Measurements from ENCODE around the gene MPHOSPH6.
"Not testable (repeated sequence)": the region's sequence is repeated elsewhere in the genome, so short reads cannot be mapped to it uniquely, and the experiment has no call there.

MPHOSPH6 gene

GRCh38 chr16:82113741-82114140, 56.3 kb downstream of the MPHOSPH6 start:
- no peak for DNase-seq

GRCh38 chr16:82111944-82112343, 58.1 kb downstream of the MPHOSPH6 start:
- DNase-seq = no peak

GRCh38 chr16:82109266-82109665, 60.8 kb downstream of the MPHOSPH6 start:
- not testable (repeated sequence) for DNase-seq

- DNase-seq = no peak
Observed at GRCh38 chr16:82108774-82109173, 61.2 kb downstream of the MPHOSPH6 start.

GRCh38 chr16:82108100-82108499, 61.9 kb downstream of the MPHOSPH6 start:
- no peak for DNase-seq

- no peak for DNase-seq
Observed at GRCh38 chr16:82105107-82105506, 64.9 kb downstream of the MPHOSPH6 start.

Measured in stimulated activated CD8-positive, alpha-beta memory T cell treated with anti-CD3 and anti-CD28 coated beads, Interleukin-4, amount 100 ng/mL, for 48 hours (primary cell).